HEK293 (cell line): ENCODE measurements around the gene NPIPA8.
"Not testable (repeated sequence)": the region's sequence is repeated elsewhere in the genome, so short reads cannot be mapped to it uniquely, and the experiment has no call there.

ENCODE experiments used
- CTCF ChIA-PET: fragments of 350-600 bp; formaldehyde crosslinking; extraction: SDS; loops from one replicate; lab custom pipeline; 2021; ENCODE audit warnings: antibody characterized with exemption; lab: Yijun Ruan, JAX
- POLR2A ChIA-PET: fragments of 300-600 bp; formaldehyde crosslinking; extraction: SDS; loops from one replicate; lab custom pipeline; 2020; ENCODE audit warnings: antibody characterized with exemption, inconsistent platforms; lab: Yijun Ruan, JAX
- H3K27ac ChIP-seq: fragments of 200-500 bp; sonication (Bioruptor generic); 2 replicates; pipeline ENCODE4 v1.5.1; 2014; ENCODE audit warnings: low read depth, low read length, control low read depth, inconsistent platforms; ENCODE audit errors: extremely low read depth
- H3K36me3 ChIP-seq, 2 experiments: fragments of 200-500 bp in 1 of 2; sonication (Bioruptor generic) in 1 of 2; 1 replicate in 1 of 2; 2 replicates in 1 of 2; pipeline ENCODE4 v1.5.1; 2014 to 2017; ENCODE audit warnings: inconsistent platforms in 2 of 2, low read length in 2 of 2; ENCODE audit not compliant: control insufficient read depth in 2 of 2, insufficient read depth in 1 of 2
- H3K4me1 ChIP-seq: fragments of 200-500 bp; sonication (Bioruptor generic); 2 replicates; pipeline ENCODE4 v1.5.1; 2014; ENCODE audit warnings: mild to moderate bottlenecking, low read length, inconsistent platforms; ENCODE audit not compliant: control insufficient read depth, insufficient read depth
- H3K4me3 ChIP-seq: 2 replicates; pipeline ENCODE4 v1.5.1; 2011; ENCODE audit warnings: low read depth, mild to moderate bottlenecking, control low read depth, low read length, moderate library complexity
- H3K9me3 ChIP-seq: fragments of 200-500 bp; sonication (Bioruptor generic); 2 replicates; pipeline ENCODE4 v1.5.1; 2014; ENCODE audit warnings: low read depth, low read length, inconsistent platforms; ENCODE audit not compliant: control insufficient read depth, insufficient read depth

NPIPA8 gene

DNA sequence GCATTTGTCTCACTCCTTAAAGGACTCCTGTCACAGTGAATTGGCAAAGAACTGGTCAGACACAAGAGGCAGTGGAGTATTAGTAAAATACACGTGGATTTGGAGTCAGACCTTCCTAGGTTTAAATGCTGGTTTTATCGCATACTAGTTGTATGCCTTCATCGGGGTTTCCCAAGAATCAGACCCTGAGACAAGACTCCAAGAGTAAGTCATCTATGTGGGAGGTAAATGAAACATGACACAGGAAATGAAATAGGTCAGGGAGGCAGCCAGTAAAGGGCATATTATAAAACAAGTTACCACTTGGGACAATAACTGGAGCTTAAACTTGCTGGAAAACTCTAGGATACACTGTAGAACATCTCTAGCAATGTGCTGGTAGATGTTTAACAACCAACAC lies 59.8 kb downstream of the NPIPA8 start:
- POLR2A ChIA-PET, CTCF ChIA-PET, H3K36me3 ChIP-seq, H3K9me3 ChIP-seq, H3K27ac ChIP-seq, H3K4me1 ChIP-seq, H3K4me3 ChIP-seq: not testable (repeated sequence)

DNA sequence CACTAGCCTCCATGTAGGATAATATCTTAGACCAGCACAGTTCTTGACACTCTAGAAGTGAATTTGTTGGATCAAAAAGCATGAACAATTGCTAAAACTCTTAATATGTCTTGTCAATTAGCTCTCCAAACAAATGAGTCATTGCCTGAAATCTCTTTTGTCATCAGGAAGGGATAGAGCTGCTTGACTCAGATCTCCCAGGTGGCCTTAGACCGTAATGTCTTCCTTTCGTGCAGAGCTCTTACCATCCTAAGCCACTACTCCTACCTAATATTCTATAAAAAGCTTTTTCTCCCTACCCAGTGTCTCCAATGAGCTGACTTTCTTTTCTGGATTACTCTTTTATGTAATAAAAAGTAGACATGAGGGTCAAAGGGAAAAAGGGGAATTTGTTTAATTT lies 66.4 kb downstream of the NPIPA8 start:
- H3K9me3 ChIP-seq, H3K27ac ChIP-seq, POLR2A ChIA-PET, CTCF ChIA-PET, H3K4me1 ChIP-seq, H3K36me3 ChIP-seq, H3K4me3 ChIP-seq: not testable (repeated sequence)
